ENCODE measurements around the gene HDGFL3.

DNA sequence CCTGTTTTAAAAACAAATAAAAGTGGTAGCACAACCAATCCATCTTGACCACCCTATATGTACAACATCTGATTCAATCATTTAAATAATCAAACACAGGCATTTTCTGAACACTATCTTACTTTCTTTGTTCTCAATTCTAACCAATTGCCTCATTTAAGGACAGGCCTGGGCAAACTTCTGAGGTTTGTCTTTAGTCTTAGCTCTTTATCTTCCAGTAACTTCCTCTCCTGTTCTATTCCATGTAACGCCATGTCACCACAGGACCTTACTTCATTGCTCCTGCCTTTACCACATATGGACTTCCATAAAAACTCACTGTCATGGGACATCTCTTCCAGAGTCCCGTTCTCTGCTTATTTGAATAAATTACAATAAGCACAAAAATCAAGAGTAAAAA is 14.9 kb downstream of the HDGFL3 start:
- TF ChIP-seq, protein P1, sequence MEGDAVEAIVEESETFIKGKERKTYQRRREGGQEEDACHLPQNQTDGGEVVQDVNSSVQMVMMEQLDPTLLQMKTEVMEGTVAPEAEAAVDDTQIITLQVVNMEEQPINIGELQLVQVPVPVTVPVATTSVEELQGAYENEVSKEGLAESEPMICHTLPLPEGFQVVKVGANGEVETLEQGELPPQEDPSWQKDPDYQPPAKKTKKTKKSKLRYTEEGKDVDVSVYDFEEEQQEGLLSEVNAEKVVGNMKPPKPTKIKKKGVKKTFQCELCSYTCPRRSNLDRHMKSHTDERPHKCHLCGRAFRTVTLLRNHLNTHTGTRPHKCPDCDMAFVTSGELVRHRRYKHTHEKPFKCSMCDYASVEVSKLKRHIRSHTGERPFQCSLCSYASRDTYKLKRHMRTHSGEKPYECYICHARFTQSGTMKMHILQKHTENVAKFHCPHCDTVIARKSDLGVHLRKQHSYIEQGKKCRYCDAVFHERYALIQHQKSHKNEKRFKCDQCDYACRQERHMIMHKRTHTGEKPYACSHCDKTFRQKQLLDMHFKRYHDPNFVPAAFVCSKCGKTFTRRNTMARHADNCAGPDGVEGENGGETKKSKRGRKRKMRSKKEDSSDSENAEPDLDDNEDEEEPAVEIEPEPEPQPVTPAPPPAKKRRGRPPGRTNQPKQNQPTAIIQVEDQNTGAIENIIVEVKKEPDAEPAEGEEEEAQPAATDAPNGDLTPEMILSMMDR (IDR thresholded peaks at IDR 0.05): no peak
- TF ChIP-seq POLR2A (IDR thresholded peaks at IDR 0.05): no peak
